C4-2B (cell line): ENCODE data around the gene DENND2A.
"Not testable (repeated sequence)": the region's sequence is repeated elsewhere in the genome, so short reads cannot be mapped to it uniquely, and the experiment has no call there.

Source experiments
- ZFX ChIP-seq: fragments of 450-650 bp; IDR thresholded peaks from 2 replicates; pipeline ENCODE4 v1.6.1; 2017
- TF ChIP-seq, protein P1 (sequence below): fragments of 450-650 bp; conservative IDR thresholded peaks from 2 replicates; pipeline ENCODE4 v1.5.1; 2017; ENCODE audit warnings: mild to moderate bottlenecking

DNA sequence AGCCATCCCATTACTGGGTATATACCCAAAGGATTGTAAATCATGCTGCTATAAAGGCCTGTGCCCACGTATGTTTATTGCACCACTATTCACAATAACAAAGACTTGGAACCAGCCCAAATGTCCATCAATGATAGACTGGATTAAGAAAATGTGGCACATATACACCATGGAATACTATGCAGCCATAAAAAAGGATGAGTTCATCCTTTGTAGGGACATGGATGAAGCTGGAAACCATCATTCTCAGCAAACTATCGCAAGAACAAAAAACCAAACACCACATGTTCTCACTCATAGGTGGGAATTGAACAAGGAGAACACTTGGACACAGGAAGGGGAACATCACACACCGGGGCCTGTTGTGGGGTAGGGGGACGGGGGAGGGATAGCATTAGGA is 111.2 kb downstream of the DENND2A start:
- TF ChIP-seq, protein P1, sequence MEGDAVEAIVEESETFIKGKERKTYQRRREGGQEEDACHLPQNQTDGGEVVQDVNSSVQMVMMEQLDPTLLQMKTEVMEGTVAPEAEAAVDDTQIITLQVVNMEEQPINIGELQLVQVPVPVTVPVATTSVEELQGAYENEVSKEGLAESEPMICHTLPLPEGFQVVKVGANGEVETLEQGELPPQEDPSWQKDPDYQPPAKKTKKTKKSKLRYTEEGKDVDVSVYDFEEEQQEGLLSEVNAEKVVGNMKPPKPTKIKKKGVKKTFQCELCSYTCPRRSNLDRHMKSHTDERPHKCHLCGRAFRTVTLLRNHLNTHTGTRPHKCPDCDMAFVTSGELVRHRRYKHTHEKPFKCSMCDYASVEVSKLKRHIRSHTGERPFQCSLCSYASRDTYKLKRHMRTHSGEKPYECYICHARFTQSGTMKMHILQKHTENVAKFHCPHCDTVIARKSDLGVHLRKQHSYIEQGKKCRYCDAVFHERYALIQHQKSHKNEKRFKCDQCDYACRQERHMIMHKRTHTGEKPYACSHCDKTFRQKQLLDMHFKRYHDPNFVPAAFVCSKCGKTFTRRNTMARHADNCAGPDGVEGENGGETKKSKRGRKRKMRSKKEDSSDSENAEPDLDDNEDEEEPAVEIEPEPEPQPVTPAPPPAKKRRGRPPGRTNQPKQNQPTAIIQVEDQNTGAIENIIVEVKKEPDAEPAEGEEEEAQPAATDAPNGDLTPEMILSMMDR: not testable (repeated sequence)
- TF ChIP-seq ZFX: not testable (repeated sequence)
